Measurements from ENCODE around the gene AP2S1.
"Not testable (repeated sequence)": the region's sequence is repeated elsewhere in the genome, so short reads cannot be mapped to it uniquely, and the experiment has no call there.

AP2S1 gene

DNA sequence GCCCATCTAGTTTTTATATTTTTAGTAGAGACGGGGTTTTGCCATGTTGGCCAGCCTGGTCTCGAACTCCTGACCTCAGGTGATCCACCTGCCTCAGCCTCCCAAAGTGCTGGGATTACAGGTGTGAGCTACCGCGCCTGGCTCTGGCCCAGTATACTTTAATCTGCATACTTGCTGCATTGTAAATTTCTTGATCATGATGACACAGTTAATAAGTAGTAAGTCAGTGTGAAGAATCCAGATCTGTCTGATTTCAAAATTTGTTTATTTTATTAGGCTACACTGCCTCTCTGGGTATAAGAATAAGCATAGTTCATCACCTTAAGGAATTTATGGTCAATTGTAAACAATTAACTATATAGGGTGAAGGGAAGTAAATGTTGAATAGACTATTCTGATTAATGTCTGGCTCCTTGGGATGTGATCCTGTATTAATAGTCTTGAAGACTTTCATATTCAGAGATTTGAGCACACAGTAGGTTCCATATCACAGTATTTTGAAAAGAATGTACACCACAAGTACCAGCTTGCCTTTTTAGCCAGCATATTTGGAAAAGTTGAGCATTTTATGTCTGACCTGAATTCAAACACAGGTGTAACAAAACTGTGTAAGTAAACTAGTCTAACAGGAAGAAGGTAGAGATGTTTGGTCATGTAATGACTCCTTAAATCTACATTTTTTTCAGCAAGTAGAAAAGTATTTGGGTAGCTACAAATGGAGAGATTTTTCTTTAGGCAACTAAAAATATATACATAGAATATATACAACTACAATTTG is 17.6 kb upstream of the AP2S1 start:
- no peak for DNase-seq (ENCODE audit: low read depth in 2 of 3, low spot score in 1 of 3)

DNA sequence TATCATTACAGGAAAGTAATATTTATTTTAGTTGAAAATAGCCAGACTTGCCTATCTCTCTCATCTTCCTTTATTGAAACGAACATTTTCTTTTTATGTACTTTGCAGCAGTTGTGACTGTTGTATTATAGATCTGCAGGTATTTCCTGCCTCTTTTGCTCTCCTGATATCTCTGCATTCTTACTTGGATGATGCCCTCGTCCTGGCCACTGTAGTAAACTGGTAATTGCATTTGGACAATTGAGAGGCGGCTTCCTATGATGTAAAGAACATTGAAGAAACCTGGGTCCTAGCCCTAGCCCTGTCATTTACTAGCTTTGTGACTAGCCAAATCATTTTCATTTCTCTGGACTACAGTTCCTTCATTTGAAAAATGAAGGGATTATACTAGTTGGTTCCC is 16.5 kb upstream of the AP2S1 start:
- DNase-seq (ENCODE audit: low read depth in 2 of 3, low spot score in 1 of 3), result no peak

DNA sequence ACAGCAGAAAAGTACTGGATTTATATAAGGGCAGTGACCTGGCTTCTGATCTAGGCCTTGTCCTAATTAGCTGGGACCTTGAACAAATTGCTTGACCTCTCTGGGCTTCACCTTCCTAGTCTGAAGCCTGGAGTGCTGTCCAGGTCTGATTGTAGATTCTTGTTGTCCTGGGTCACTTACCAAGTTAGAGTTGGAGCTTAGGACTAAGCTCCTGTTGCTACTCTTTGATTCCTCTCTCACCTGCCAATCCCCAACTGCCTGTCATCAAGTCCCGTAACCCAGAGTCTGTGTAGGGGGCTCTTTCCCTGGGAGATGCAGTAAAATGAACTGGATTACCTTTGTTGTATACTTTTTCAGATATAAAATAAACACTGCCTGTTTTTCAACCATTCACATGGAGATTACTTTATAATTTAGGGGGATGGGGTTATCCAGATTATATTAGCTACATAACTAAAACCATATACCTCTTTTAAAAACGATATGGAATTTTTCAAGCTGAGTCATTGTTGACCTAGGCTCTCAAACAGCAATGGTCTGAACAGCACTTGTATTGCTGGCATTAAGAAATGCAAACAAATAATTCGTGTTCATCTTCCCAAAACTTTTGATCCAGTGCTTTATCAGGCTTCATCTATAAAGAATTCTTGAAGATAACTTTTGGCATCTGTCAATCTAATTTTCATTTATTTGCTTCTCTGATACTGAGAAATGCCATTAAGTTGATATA is 15.9 kb upstream of the AP2S1 start:
- DNase-seq (ENCODE audit: low read depth in 2 of 3, low spot score in 1 of 3), result no peak

DNA sequence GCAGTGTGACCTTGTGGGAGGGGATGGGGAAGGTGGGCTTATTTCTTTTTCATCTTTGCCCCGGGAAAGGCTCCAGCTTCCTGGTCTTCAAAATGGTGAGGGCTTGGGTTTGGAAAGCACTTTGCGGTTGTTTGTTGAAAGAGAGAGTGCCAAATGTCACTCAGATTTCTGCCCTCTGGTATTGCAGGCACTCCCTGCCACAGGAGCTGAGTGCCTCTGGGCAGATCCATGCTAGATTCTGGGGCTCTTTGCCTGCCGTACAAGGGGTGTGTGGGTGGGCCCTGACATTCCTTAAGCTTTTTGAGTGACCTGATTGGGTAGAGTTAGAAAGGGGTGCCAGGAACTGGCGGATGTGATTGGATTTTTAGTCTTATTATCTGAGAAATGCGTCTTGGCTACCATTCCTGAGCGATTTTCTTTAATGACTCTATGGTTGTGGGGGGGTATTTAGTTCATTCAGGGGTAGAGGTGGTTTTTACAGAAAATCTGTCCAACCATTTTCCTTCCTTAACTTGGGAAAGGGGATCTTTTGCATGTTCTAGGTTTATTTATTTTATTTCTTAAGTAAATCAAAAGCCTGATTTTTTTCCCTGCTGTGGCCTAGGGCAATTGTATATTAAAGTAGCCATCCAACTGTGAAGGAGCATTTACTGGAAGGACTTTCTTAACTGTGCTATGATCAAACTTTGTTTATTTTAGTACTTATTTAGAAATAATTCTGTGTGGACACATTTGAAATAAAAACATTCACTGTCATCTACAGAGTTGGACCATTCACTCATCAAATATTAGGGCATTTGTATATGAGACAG is 13.4 kb upstream of the AP2S1 start:
- no peak for DNase-seq (ENCODE audit: low read depth in 2 of 3, low spot score in 1 of 3)

DNA sequence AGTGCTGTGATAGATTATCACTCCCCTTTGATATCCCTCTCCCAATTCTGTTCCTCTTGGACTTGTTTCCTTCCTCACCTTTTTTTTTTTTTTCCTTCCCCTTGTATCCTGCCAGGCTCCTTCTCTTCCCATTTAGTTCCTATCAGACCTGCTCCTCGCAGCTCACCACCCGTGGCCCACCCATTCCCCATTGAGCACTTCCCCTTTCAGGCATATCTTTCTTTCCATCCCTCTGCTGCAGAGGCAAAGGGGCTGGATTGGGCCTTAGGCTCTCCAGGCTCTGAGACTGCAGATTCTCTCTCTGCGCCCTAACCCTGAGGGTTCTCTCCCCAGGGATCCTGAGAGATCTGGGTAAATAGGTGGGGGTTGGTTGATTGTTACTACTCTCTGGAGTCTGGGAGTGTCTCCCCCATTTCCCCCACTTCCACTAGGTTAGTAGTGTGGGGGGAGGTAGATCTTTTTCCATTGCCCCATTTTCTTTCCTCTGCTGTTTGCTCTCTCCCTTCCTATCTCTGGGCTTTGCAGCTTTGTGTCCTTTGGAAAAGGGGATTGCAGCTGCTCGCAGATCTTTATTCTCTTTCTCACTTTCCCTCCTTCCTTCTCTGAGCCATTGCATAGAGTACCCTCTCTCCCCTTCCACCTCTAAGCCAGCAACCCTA is 12.5 kb upstream of the AP2S1 start:
- DNase-seq (ENCODE audit: low read depth in 2 of 3, low spot score in 1 of 3), result no peak

DNA sequence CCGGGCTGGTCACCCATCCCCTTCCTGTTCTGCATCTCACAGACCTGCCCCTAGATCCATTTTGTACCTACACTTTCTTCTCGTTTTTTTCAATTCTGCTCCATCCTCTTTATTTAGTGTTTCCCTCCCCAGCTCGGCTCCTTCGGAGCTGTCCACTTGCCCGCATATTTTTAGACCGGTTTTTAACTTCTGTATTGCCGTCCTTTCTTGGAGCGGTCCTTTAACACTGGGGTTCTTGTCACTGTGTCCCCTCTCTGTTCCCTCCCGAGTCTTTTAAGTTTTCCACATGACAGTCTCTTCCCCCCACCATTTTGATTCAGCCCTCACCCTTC is 11.8 kb upstream of the AP2S1 start:
- no peak for DNase-seq (ENCODE audit: low read depth in 2 of 3, low spot score in 1 of 3)

DNA sequence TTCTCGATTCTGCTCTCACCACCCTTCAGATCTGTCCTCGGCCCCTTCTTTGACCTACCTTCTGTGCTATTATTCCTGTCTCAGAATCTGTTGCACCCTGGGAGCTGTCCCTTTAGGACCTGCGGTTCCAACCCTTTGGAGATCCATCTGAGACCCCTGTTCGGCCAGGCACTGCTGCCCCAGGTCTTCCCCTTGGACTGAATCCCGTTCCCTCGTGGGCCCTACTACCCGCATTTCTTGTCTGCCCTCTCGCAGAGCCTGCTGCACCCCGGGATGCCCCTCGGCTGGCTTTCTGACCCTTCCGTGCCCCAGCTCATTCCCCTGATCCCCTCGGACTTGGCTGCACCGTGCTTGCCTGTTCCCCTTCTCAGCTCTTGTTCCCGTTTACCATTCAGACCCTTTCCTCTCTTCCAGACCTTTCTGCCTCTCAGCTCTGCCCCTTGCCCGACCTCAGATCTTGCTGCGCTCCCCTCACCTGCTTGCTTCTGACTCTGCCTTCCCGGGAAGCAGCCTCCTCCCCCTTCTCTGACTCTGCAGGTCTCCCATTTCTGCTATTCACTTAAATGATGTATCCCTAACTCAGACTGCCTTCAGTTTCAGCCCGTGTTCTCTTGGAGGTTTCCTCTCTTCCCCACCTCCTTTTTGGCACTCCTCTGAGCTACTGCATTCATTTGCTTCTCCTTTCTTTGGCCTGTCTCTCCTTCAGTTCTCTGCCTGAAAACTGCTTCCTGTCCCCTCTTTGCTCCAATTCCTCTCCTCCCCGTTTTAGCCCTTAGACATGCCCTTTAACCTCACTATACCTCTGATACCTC is 11.3 kb upstream of the AP2S1 start:
- DNase-seq (ENCODE audit: low read depth in 2 of 3, low spot score in 1 of 3), result no peak

DNA sequence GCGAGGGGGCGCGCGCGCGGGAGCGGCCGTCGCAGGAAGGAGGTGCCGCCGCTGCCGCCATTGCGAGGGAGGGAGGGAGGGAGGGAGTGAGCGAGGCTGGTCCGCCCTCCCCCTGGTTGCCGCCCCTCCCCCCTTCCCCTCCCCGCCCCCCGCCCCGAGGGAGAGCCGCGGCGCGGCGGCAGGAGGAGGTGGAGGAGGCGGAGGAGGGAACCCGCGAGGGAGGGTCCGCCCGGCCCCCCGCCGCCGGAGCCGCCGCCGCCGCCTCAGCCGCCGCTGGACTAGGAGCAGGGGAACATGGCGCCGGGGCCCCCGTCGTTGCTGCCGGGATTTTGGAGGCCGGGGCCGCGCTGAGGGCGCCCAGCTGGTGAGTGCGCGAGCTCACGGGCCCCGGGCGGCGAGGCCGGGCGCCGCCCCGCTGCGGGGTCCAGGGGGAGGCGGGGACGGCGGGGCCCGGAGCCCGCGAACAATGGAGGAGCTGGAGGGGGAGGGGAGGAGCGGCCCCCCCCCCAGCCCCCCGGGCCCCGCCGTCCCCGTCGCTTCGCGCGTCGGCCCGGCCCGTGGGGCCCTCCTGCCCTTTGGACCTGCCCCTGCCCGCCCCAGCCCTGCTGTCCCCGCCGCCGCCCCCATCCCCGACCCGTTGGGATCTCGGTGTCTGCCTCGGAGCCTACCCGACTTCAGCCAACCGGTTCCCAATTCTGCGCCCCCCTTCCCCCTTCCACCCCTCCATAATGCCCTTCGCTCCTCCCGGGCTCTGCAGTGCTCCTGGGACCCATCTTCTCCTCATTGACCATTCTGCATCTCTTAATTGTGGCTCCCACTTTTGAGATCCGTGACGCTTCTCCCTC is 10.4 kb upstream of the AP2S1 start, which contains the start of gene ARHGAP35:
TSS of gene ARHGAP35 (plus strand) at position 152 of the 845 bp plus-strand sequence. CDS start 57,679 bp downstream, outside the sequence.
- peak in 1 of 3 donors; percentile 28 for DNase-seq (ENCODE audit: low read depth in 2 of 3, low spot score in 1 of 3)

DNA sequence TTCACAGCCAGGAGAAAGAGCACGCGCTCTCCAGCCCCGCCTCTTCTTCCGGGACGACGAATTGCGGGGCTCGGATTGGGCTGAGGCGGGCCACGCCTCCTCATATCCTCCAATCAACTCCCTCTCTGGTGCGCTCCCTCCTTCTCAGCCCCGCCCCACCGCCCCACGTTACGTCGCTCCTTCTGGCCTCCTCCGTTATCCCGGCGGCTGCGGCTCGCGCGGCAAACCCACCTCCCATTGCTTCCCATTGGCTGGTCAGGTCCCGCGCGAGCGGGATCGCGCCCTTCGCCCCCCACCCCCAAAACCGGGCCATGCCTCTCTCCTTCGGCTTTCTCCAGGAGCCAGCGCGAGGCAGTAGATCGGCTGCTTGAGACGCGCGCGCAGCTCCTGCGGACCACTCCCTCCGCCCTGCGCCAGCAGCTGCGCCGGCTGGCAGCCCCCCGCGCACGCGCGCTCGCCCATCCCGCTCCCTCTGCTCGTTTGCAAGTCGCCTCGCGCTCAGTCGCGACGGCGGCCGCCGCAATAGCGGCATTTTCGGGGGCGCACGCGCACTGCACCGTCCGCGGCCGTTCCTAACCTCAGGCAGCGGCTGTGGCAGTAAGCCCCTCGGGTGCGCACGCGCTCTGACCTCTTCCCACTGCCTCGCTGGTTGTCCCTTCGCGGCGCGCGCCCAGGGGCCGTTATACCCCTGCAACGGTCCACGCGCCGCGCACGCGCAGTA is 9.6 kb upstream of the AP2S1 start:
- DNase-seq (ENCODE audit: low read depth in 2 of 3, low spot score in 1 of 3), result peak; percentile 91 to 97 (median 97)

DNA sequence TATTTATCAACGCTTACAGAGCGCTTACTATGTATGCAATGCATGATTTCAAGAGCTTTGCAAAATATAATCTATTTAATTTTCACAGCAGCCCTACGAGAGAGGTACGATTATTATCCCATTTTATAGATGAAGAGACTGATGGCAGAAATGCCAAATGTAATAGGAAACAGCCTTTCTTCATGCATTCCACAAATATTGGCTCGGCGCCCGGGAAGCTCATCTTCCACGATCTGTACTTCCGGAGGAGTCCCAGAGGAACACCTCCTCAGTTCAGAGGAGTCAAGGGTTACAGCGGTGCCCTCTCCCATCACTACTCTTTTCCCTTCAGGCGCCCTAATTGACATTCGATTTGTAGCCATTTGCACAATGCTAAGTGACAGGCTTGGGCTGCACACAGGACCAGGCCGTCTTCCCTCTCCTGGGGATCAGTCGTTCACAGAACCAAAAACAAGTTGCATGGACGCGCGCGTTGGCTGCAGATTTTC is 9.0 kb upstream of the AP2S1 start:
- DNase-seq (ENCODE audit: low read depth in 2 of 3, low spot score in 1 of 3), result no peak

DNA sequence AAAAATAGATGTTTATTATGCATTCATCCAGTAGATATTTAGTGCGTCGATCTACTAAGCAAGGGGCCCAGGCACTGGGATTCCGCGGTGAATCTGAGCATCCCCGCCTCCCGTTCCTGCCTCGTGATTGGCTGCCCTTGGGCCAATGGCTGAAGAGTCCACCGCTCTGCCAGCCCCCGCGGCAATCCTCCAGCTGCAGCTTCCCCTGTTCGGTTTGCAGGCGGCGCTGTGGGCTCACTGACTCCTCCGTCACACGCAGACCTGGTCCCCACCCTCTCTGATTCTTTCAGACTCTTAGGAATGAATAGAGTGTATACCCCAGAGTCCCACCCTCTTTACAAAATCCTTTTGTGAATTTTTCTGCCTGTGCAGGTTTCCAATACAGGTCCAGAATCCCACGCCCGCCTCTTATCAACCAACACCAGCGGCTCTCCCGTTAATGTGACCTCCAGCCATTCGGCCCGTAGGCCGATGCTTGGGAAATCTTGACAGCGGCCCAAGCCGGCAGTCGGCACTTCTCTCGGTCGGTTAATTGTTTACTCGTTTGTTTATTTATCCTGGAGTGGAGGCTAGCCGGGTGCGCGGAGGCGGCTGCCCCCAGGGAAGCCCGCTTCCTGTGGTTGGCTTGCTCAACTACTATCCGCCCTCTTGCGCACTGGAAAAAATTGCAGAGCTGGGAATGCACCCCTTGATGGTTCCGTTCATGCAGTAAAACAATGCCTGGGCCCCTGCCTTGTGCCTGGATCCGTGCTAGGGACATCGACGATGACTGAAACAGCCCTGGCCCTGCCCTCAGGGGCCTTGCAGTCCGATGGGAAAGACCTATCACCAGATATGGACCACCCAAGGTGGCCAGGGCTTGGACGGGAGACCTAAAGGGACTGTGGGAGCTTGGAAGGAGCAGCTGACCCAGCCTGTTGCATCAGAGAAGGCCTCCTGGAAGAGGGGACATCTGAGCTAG is 5.7 kb upstream of the AP2S1 start:
- DNase-seq (ENCODE audit: low read depth in 2 of 3, low spot score in 1 of 3), result peak; percentile 83 to 90 (median 86)

DNA sequence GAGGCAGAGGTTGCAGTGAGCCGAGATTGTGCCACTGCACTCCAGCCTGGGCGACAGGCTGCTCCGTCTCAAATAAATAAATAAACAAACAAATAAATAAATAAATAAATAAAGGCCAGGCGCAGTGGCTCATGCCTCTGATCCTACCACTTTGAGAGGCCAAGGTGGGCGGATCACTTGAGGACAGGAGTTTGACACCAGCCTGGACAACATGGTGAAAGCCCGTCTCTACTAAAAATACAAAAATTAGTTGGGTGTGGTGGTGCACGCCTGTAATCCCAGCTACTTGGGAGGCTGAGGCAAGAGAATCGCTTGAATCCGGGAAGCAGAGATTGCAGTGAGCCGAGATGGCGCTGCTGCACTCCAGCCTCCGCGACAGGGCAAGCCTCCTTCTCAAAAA is 4.1 kb upstream of the AP2S1 start:
- DNase-seq (ENCODE audit: low read depth in 2 of 3, low spot score in 1 of 3), result not testable (repeated sequence)

DNA sequence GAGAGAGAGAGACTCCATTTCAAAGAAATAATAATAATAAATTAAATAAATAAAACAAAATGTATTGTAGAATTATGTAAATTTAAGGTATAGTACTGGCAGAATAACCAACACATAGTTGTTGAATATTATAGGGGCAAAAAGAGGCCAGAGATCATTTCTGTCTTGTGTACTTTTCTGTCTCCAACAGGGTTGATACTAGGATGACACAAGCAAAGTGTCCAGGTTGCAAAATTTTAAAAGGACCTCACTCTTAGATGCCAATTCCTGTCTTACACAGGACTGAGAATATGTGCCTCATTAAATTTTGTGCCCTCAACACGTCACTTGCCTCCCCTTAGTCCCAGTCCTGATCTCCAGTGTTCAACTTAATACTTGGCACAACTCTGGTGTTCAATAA is 2.2 kb upstream of the AP2S1 start:
- DNase-seq (ENCODE audit: low read depth in 2 of 3, low spot score in 1 of 3), result no peak

DNA sequence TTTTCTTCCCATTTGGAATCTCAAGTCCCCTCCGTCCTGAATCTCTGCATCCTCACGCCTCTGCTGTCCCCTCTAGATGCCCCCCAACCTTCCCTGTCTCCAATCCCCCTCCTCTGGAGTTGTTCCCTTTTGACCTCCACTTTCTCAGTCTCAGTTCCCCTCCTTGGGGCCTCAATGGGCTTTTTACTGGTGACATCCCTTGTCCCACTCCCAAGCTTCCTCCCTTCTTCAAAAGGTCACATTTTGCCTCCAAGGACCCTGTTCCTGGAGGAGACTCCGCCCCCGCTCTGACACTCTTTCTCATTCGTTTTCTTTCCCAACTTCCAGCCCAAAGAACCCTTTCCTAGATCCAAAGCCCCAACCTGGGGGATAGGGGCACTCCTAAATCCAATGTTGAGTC is 1.0 kb downstream of the AP2S1 start:
- no peak for DNase-seq (ENCODE audit: low read depth in 2 of 3, low spot score in 1 of 3)

DNA sequence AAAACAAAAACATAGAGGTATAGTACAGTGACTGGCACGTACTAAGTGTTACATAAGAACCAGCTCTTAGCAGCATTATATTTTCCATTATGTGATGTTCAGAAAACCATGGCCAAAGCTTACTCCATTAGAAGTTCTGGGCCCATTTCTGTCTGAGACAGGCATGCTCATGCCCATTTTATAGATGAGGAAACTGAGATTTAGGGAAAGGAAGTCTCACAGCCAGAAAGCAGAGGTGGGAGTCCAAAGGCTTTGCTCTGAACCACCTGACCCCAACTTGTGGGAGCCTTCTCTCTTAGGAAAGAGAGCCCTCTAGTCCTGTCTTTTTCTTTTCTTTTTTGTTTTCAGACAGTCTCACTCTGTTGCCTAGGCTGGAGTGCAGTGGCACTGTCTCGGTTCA is 2.3 kb downstream of the AP2S1 start:
- no peak for DNase-seq (ENCODE audit: low read depth in 2 of 3, low spot score in 1 of 3)

DNA sequence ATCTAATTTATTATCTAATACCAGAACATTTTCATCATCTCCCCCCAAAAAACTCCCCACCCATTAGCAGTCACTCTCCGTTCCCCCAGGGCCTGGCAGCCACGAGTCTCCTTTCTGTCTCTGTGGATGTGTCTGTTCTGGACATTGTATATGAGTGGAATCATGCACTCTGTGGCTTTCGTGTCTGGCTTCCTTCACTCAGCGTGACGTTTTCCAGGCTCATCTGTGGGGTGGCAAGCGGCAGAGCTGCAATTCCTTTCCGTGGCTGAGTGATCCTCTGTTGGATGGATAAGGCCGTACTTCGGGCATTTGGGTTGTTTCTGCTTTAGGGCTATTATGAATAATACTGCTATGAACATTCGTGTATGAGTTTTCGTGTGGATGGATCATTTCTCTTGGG is 3.1 kb downstream of the AP2S1 start:
- no peak for DNase-seq (ENCODE audit: low read depth in 2 of 3, low spot score in 1 of 3)

DNA sequence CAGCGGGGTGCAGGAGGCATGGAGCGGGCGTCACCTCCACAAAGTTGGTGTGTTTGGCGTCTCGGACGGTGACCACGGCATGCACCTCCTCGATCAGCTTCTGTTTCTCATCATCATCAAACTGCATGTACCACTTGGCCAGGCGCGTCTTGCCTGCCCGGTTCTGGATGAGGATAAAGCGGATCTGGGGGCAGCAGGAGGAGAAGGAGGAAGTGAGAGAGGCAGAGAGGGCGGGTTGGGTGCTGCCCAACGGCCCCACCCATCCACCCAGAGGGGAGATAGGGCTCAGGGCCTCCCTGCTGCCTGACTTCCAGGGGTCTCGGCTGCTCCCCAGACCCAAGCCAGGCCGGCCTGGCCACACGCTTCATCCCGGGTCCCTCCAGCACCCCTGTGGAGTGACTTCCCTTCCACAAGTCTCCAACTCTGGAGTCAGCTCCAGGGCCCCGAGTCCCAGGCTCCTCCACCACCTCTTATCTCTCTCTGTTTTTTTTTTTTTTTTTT is 4.6 kb downstream of the AP2S1 start:
- DNase-seq (ENCODE audit: low read depth in 2 of 3, low spot score in 1 of 3), result no peak

Measured in stimulated activated CD4-positive, alpha-beta T cell treated with anti-CD3 and anti-CD28 coated beads, Interleukin-12 subunit alpha, Interleukin-12 subunit beta, amount 100 ng/mL, for 48 hours (primary cell).